HG02943 (cell line): ENCODE results near the gene DNER.
"Not testable (repeated sequence)": the region's sequence is repeated elsewhere in the genome, so short reads cannot be mapped to it uniquely, and the experiment has no call there.

Experiments
- ATAC-seq: cut with Tn5 transposase; IDR thresholded peaks from one replicate; pipeline ENCODE4 v1.9.1; 2021; ENCODE audit warnings: mild to moderate bottlenecking, low read depth, moderate library complexity; ENCODE audit not compliant: unreplicated experiment

The DNER gene, protein sequence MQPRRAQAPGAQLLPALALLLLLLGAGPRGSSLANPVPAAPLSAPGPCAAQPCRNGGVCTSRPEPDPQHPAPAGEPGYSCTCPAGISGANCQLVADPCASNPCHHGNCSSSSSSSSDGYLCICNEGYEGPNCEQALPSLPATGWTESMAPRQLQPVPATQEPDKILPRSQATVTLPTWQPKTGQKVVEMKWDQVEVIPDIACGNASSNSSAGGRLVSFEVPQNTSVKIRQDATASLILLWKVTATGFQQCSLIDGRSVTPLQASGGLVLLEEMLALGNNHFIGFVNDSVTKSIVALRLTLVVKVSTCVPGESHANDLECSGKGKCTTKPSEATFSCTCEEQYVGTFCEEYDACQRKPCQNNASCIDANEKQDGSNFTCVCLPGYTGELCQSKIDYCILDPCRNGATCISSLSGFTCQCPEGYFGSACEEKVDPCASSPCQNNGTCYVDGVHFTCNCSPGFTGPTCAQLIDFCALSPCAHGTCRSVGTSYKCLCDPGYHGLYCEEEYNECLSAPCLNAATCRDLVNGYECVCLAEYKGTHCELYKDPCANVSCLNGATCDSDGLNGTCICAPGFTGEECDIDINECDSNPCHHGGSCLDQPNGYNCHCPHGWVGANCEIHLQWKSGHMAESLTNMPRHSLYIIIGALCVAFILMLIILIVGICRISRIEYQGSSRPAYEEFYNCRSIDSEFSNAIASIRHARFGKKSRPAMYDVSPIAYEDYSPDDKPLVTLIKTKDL

DNA sequence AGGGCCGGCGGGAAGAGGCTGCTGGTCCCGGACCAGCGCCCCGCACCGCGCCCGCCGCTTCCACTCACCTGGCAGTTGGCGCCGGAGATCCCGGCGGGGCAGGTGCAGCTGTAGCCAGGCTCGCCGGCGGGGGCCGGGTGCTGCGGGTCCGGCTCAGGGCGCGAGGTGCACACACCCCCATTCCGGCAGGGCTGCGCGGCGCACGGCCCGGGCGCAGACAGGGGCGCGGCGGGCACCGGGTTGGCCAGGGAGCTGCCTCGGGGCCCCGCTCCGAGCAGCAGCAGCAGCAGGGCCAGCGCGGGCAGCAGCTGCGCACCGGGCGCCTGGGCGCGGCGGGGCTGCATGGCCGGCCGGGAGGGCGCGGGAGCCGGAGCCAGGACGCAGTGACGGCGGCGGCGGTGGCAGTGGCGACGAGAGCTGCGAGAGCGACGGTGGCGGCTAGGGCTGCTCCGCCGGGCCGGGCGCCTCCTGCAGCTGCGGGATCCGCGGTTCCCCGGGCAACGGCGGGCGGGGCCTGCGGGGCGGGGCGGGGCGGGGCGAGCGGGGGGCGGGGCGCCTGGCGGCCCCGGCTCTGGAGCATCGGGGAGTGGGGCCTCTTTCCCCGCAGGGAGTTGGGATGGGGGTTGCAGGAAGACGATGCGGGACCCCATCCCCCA is at the start of gene DNER:
Gene DNER (minus strand): TSS at position 476 of the 656 bp plus-strand sequence. CDS start 132 bp downstream, at position 344.
- ATAC-seq: peak; percentile 59

DNA sequence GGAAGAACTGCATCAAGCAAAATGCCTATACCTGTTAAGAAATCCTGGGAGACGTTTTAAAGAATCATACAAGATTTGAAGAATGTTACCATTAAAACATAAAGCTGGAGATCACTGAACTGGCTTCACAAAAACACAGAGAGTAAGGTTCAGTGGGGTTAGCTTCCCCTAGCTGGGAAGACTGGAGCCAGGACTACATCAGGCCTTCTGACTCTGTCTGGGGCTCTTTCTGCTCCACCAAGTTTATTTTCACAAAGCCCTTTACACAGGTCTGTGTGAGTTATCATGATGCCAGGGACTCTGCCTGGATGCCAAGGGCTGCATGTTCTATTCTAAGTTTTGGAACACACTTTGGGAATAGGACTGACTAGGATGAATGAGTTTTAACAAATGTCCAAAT is 47.3 kb upstream of the DNER start:
- no peak for ATAC-seq

DNA sequence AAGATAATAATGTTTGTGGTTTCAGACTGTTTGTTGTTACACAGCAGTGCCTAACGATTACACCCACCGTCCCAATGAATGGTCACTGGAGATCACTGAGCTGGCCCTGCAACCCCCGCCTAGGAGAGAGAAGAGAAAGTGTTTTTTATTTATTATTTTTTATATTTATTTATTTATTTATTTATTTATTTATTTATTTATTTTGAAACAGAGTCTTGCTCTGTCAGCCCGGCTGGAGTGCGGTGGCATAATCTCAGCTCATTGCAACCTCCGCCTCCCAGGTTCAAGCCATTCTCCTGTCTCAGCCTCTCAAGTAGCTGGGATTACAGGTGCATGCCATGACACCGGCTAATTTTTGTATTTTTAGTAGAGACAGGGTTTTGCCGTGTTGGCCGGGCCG is 43.1 kb upstream of the DNER start:
- not testable (repeated sequence) for ATAC-seq

DNA sequence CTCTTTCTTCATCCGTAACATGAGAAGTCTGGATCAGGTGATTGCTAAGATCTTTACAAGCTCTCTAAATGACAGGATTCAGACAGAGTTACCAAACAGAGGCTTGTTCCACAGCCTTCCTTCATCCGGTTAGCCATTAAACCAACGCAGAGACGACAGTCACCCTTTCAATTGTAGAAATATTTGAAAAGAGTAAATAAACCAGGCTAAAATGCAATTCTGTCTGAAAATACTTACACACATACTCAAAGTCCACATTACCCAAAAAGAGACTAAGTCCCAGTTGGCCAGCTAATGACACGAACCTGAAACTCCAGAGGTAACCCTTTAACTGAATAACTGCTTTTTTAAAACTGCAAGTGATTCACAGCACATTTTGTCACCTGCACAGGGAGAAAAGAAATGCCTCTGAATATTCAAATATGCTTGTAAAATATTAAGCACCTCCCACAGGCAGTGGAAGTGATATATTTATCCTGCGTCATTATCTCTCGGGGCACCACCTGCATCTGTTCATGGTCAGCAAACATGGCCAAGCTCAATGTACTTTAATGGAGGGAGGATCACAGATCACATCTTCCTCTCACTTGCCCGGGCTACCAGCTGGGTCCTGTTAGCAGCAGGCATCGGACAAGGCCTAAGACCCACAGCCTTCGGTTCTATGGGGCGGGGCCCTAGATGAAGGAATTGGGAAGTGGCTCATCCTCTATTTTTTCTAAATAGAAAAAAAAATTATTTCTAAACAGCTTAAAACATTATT is 38.8 kb upstream of the DNER start:
- ATAC-seq: no peak

DNA sequence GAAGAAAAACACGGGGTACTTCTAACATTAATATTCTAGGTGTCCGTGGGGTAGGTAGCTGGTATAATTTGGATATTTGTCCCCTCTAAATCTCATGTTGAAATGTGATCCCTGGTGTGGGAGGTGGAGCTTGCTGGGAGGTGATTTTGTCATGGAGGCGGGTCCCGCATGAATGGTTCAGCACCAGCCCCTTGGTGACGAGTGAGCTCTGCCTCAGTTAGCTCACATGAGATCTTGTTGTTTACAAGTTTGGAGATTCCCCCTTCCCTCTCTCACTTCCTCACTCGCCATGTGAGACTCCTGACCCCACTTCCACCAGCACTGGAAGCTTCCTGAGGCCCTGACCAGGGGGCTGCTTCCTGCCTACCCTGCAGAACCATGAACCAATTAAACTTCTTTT is 35.4 kb upstream of the DNER start:
- no peak for ATAC-seq

DNA sequence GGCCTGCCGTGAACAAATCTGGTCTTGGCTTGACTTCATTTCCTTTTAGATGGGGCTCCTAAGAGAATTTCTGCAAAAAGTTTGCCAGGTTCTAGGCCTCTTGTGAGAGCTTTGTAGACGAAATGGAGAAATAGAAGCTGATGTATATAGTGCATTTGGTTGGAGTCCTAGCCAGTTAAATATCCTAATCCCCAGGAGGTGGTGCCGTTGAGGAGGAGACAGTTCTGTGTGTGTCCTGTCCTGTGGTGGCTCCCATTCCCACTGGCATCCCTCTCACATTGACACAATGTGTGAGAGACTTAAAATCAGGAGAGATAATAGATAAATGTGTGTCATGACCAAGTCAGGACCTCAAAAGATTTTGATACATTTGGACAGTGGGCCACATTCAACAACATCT is 34.6 kb upstream of the DNER start:
- no peak for ATAC-seq

DNA sequence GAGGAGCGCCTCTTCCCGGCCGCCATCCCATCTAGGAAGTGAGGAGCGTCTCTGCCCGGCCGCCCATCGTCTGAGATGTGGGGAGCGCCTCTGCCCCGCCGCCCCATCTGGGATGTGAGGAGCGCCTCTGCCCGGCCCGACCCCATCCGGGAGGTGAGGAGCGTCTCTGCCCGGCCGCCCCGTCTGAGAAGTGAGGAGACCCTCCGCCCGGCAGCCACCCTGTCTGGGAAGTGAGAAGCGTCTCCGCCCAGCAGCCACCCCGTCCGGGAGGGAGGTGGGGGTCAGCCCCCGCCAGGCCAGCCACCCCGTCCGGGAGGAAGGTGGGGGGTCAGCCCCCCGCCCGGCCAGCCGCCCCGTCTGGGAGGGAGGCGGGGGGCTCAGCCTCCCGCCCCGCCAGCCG is 28.3 kb upstream of the DNER start:
- not testable (repeated sequence) for ATAC-seq

DNA sequence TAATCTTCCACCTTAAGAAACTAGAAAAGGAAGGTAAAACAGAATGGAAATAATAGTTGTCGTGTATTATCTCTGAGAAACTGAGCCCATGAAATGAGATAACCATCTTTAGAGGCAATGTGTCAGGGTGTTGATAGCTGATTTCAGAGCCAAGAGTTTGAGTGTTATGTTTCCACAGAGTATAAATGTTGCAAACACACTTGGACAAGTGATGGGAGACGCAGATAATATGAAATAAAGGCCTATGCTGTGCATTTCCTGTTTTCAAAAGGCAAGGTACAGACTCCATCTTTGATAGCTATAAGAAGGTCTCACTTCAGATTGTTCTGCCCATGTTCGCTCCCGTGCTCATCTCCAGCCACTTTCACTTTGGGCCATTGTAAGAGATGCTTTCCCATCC is 25.9 kb upstream of the DNER start:
- no peak for ATAC-seq

DNA sequence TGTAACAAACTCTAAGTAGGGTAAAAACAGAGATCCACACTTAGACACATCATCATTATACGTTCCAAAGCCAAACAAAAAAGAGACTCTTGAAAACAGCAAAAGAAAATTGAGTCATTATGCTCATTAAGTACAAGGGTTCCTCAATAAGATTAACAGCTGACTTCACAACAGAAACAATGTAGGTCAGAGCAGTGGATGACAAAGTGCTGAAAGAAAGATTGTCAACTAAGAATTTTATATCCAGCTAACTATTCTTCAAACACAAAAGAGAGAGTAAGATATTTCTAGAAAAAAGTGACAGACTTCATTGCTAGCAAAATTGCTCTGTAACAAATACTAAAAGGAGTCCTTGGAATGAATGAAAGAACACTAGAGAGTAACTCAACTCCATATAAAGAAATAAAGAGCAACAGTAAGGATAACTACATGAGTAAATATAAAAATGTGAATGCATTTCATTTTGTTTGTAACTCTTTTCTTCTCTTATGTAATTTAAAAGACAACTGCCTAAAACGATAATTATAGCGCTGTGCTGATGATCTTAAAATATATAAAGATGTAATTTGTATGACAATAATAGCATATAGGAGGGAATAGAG is 23.8 kb upstream of the DNER start:
- ATAC-seq: no peak

DNA sequence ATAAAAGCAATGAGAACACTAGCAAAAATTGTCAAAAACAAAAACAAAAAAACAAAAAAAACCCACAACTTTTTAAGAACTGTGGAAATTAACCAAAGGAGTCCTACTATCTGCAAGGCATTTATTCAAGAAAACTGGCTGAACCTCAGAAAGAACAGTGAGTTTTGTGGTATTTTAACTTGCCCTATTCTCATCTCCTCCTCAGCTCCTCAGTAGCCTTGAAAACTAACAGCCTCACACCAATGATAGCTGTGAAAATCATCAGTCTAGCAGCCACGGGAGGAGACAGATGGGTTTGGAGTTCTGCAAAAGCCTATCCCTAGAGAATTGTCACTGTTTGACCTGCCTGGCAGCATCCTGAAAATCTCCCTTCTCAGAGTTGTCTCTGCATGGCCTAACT is 20.1 kb upstream of the DNER start:
- ATAC-seq: no peak

DNA sequence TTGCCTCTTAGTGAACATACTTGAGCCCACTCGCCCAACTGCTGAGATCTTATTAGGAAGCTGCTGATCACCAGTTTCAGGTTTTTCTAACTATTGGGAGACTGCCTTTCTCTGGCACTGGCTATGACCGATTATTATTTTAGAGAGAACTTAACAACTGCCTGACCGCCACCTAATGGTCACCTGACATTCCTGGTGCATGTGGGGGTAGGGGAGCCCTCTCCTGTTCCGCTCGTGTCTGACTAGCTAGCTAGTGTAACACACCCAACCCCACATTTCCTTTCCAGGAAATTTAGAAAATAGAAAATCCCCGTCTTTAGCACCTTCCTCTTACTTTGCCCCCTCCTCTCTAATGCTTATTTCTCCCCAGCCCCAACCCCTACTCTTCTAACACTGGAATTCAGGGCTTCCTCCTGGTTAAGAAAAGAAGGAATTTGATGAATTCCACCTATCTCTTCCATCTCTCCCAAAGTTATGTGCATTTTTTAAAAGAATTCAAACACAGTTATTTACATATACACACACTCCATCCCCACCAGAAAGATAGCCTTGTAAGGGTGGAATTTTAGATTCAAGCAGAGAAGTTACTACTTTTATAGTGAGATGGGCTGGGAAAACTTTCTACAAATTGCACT is 19.4 kb upstream of the DNER start:
- no peak for ATAC-seq

DNA sequence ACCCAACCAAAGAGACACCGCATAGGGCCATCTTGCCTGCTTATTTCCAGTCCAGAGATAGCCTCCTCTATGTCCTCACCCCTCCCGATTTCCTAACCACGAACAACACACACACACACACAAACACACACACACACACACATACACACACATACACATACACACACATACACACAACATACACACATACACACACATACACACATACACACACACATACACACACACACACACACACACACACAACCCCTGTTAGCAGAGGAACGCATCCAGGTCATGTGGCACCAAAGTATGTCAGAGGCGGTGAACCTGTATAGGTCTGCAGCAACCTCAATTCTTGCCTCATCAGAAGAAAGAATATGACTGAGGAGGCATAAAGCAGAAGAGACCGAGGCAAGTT is 18.5 kb upstream of the DNER start:
- ATAC-seq: no peak

DNA sequence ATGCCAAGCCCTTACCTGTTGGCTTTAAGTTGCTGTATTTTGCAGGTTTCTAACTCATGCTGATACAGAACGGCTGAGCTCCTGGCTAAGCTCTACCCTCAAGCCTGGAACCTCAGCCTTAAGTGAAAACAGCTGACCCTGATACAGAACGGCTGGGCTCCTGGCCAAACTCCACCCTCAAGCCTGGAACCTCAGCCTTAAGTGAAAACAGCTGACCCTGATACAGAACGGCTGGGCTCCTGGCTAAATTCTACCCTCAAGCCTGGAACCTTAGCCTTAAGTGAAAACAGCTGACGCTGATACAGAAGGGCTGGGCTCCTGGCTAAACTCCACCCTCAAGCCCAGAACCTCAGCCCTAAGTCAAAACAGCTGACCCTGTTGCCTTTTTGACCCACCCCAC is 17.6 kb upstream of the DNER start:
- no peak for ATAC-seq

DNA sequence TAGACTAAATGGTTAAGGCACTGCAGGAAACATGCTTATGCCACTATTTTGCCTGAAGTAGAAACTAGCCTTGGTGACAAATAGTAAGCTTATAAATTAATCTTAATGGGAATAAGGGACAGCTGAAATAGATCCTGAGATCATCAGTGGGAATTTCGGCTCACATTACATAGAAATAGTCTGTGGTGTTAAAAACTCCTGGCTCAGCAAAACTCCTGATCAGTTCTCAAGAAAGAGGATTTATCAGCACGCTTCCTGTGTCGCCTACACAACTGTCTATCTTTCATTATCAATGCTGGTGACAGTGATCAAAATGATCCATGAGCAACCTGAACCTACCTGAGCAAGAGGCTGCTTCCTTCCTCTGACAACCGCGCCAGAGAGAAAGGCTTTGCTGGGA is 17.0 kb upstream of the DNER start:
- ATAC-seq: no peak

DNA sequence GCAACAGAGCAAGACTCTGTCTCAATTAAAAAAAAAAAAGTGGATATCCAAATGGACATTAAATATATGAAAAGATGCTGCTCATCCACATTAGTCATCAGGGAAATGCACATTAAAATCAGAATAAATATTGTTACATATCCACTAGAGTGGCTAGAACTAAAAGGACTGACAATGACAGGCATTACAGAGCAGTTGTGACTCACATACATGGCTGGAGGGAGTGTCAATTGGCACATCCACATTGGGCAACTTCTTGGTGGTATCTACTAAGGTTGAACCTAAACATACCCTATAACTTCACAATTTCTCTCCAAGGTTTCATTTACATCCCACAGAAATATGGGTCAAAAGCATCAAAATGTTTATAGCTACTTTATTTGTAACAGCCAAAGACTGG is 14.0 kb upstream of the DNER start:
- no peak for ATAC-seq

DNA sequence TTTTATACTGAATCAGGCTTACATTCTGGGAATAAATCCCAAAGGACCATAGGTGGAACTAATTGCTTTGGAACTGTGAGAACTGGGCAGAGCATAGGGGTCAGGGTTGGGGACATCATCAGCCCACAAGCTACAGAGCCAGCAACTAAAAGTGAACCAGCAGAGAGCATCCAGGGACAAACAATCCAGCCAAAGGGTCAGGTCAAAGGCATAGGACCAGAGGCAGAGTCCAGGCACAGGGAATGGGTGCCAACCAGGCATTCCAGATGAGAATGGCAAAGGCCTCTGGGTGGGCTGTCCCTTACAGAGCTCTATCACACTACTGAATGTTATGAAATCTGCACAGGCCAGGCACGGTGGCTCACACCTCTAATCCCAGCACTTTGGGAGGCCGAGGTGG is 12.3 kb upstream of the DNER start:
- no peak for ATAC-seq

DNA sequence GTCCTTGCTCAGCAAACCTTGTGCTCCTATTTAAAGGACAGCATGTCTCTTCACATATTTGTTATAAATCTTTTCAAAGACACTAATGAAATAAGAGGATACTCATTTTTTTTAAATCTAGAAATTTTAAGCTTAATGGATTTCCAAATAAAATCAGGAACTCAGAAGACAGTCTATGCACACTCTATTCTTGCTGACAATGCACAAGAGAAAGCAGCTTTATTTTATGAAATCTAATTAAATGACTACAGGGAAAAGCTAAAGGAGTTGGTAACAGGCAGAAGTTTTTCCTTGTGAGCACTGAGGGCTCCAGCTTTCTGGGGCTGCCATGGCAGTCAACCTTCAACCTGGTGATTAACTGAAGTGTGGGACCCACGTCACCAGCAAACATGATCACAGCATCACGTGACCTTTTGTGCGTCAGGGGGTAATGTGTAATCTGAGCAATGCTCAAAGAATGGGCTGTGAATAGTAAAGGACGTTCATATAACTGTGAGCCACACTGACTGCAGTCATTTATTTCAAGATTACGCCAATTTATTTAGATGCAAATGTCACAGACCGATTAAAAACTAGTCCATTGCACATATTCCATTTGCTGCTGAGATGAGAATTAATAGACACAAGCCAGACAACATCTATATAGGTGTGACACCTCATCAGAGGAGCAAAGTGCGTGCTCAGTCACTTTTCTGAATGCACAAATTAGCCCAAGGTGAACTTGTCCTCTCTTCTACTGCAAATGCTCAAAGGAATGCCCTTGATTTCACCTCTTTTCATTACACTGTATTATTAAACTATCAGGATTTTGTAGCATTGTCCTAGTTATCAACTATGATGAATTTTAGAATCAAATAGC is 11.6 kb upstream of the DNER start:
- no peak for ATAC-seq

DNA sequence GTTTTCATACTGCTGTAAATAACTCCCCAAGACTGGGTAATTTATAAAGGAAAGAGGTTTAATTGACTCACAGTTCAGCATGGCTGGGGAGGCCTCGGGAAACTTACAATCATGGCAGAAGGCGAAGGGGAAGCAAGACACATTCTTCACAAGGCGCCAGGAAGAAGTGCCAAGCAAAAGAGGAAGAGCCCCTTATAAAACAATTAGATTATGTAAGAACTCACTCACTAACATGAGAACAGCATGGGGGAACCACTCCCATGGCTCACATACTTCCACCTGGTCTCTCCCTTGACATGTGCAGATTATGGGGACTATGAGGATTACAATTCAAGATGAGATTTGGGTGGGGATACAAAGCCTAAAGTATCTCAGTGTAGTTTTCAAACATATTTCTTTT is 8.8 kb upstream of the DNER start:
- not testable (repeated sequence) for ATAC-seq
